GM12878 (cell line): ENCODE measurements around the gene PDZRN3.

Source experiments
- CEBPB ChIP-seq, 2 experiments: fragments of 150-350 bp in 1 of 2; IDR thresholded peaks; 2 replicates each; pipeline ENCODE4 v1.6.1; 2012 to 2014; ENCODE audit warnings: low read depth in 2 of 2, low read length in 2 of 2, borderline replicate concordance in 1 of 2, inconsistent platforms in 1 of 2
- CREB1 ChIP-seq: IDR thresholded peaks from 2 replicates; pipeline ENCODE4 v1.6.1; 2012; ENCODE audit warnings: low read depth, mild to moderate bottlenecking, inconsistent platforms
- CTCF ChIP-seq, 3 experiments: IDR thresholded peaks in 2 of 3; conservative IDR thresholded peaks in 1 of 3; 2 replicates each; pipeline ENCODE4 v1.5.1; 2011; ENCODE audit warnings: low read depth in 3 of 3, low read length in 3 of 3, mild to moderate bottlenecking in 3 of 3, control low read depth in 2 of 3, moderate library complexity in 2 of 3, inconsistent platforms in 1 of 3, mixed read lengths in 1 of 3; ENCODE audit not compliant: control insufficient read depth in 2 of 3, insufficient read depth in 1 of 3; ENCODE audit errors: extremely low read depth in 1 of 3
- E2F4 ChIP-seq: IDR thresholded peaks from 2 replicates; pipeline ENCODE4 v1.6.1; 2012; ENCODE audit warnings: low read depth, low read length, improper control_type of control experiment
- ESRRA ChIP-seq: IDR thresholded peaks from 2 replicates; pipeline ENCODE4 v1.6.1; 2012; ENCODE audit warnings: mild to moderate bottlenecking, low read length, improper control_type of control experiment
- EZH2 ChIP-seq: IDR thresholded peaks from 2 replicates; pipeline ENCODE4 v1.6.1; 2012; ENCODE audit warnings: low read depth, mild to moderate bottlenecking, control low read depth, inconsistent platforms, low read length, borderline replicate concordance; ENCODE audit not compliant: control insufficient read depth
- MYC ChIP-seq: IDR thresholded peaks from 2 replicates; pipeline ENCODE4 v1.6.1; 2011; ENCODE audit warnings: mild to moderate bottlenecking, low read length, moderate library complexity, inconsistent platforms; ENCODE audit not compliant: insufficient read depth, insufficient replicate concordance, insufficient read length, severe bottlenecking
- NR2F1 ChIP-seq: fragments of 450-650 bp; conservative IDR thresholded peaks from 2 replicates; pipeline ENCODE4 v1.6.1; 2017; ENCODE audit warnings: mild to moderate bottlenecking
- POLR2AphosphoS5 ChIP-seq: IDR thresholded peaks from 2 replicates; pipeline ENCODE4 v1.6.1; 2011; ENCODE audit warnings: mild to moderate bottlenecking, low read length, inconsistent platforms
- SKIL ChIP-seq: fragments of 450-650 bp; IDR thresholded peaks from 2 replicates; pipeline ENCODE4 v1.6.1; 2017; ENCODE audit warnings: mild to moderate bottlenecking, low read depth, inconsistent platforms; ENCODE audit not compliant: poor library complexity, severe bottlenecking
- ZNF384 ChIP-seq: IDR thresholded peaks from 2 replicates; pipeline ENCODE4 v1.6.1; 2012; ENCODE audit warnings: low read depth, mild to moderate bottlenecking, low read length, improper control_type of control experiment, borderline replicate concordance

GRCh38 chr3:73391984-73392383, 232.8 kb downstream of the PDZRN3 start:
- no peak for TF ChIP-seq CEBPB (IDR thresholded peaks at IDR 0.05; ENCODE audit: borderline replicate concordance in 1 of 2, low read depth in 2 of 2, low read length in 2 of 2)
- TF ChIP-seq CTCF (IDR thresholded peaks at IDR 0.05 in 2 of 3, conservative IDR thresholded peaks at IDR 0.05 in 1 of 3; ENCODE audit: control insufficient read depth in 2 of 3, extremely low read depth in 1 of 3, insufficient read depth in 1 of 3, low read depth in 3 of 3, low read length in 3 of 3), result no peak
- TF ChIP-seq MYC, result no peak
- no peak for TF ChIP-seq SKIL
- no peak for TF ChIP-seq E2F4
- no peak for TF ChIP-seq CREB1
- no peak for TF ChIP-seq POLR2AphosphoS5
- no peak for TF ChIP-seq ESRRA
- no peak for TF ChIP-seq NR2F1
- TF ChIP-seq EZH2, result no peak
- TF ChIP-seq ZNF384, result no peak
